K562 (cell line): ENCODE measurements around the gene LRRIQ4. TPM values are rescaled to one million over a fixed set of nuclear protein-coding genes. Genes with fewer than 3 reads are reported as not detected.

Source experiments
- CHAMP1 ChIP-seq: fragments of 450-650 bp; IDR thresholded peaks from 2 replicates; pipeline ENCODE4 v1.6.1; 2016; ENCODE audit warnings: mild to moderate bottlenecking
- E2F8 ChIP-seq: fragments of 450-650 bp; IDR thresholded peaks from 2 replicates; pipeline ENCODE4 v1.7.1; 2018; ENCODE audit warnings: mild to moderate bottlenecking, low read depth; ENCODE audit not compliant: partially characterized antibody
- THRB ChIP-seq: fragments of 450-650 bp; formaldehyde crosslinking; conservative IDR thresholded peaks from 2 replicates; pipeline ENCODE4 v1.4.0; 2022; ENCODE audit warnings: mild to moderate bottlenecking, missing genetic modification characterization
- TSC22D4 ChIP-seq: fragments of 450-650 bp; IDR thresholded peaks from 2 replicates; pipeline ENCODE4 v1.6.1; 2016; ENCODE audit warnings: missing genetic modification characterization, missing biosample characterization, control low read depth
- ZNF407 ChIP-seq: fragments of 450-650 bp; IDR thresholded peaks from 2 replicates; pipeline ENCODE4 v1.6.1; 2016; ENCODE audit warnings: low read depth
- polyA plus RNA-seq, 8 experiments: library from polyadenylated mRNA; depleted of rRNA in 4 of 8; stranded (reverse) in 5 of 8; unstranded in 3 of 8; fragments of >200 nt; fragmentation: Nextera tagmentation in 2 of 8; fragmentation: Illumina TruSeq in 1 of 8; extraction: Ambion mirVana in 2 of 8; extraction: Trizol in 1 of 8; gene quantifications; 2 replicates each; pipeline versions ENCODE4 v1.2.1 to v1.2.3, GENCODE V29; 2011 to 2014; ENCODE audit warnings: inconsistent platforms in 1 of 8, missing spikeins in 1 of 8
- total RNA-seq, 7 experiments: library from RNA; depleted of rRNA in 6 of 7; stranded (reverse); fragments of >200 nt in 6 of 7; fragmentation: Illumina TruSeq in 2 of 7; extraction: Trizol in 2 of 7; gene quantifications; 2 replicates each; pipeline versions ENCODE4 v1.2.1 to v1.2.3, GENCODE V29; 2011 to 2021; ENCODE audit warnings: low replicate concordance in 1 of 7

The LRRIQ4 gene
- total and polyA plus RNA-seq, 9 of the 15 experiments (the other 6 are each of a cell fraction or from before 2014, with no cell fraction given) = not detected

- TF ChIP-seq E2F8 (peak; percentile 36), TSC22D4 (tag) (no peak), CHAMP1 (peak; percentile 74; the same call in 1 of the 2 replicates), THRB (no peak), ZNF407 (peak; percentile 78)
These were observed 41.0 kb upstream of the LRRIQ4 start (continued) for GRCh38 chr3:169771497-169772304.
